Thyroid gland (tissue), 4 donors: Measurements from ENCODE around the gene RAB6B. TPM values are rescaled to one million over a fixed set of nuclear protein-coding genes. Genes with fewer than 3 reads are reported as not detected.

Source experiments
- DNase-seq, 2 donors: peaks; one replicate each; pipeline ENCODE4 v3.0.0-alpha.2; 2019
- H3K27ac ChIP-seq, 3 donors: fragments of 200-600 bp; sonication (generic); 1 replicate in 2 of 3; 2 replicates in 1 of 3; pipeline ENCODE4 v1.5.1; 2016 to 2019; ENCODE audit warnings: mild to moderate bottlenecking in 1 of 3, moderate library complexity in 1 of 3
- H3K27me3 ChIP-seq: fragments of 200-600 bp; sonication (generic); one replicate; pipeline ENCODE4 v1.5.1; 2019
- H3K36me3 ChIP-seq, 2 donors: fragments of 200-600 bp; sonication (generic); one replicate each; pipeline ENCODE4 v1.5.1; 2016 to 2019
- H3K4me1 ChIP-seq, 2 donors: fragments of 200-600 bp; sonication (generic); one replicate each; pipeline ENCODE4 v1.5.1; 2017 to 2019
- H3K4me3 ChIP-seq, 3 donors: fragments of 200-600 bp; sonication (generic); replicated peaks in 1 of 3; 1 replicate in 2 of 3; 2 replicates in 1 of 3; pipeline ENCODE4 v1.5.1; 2016; ENCODE audit warnings: mild to moderate bottlenecking in 1 of 3
- H3K9me3 ChIP-seq: fragments of 200-600 bp; sonication (generic); one replicate; pipeline ENCODE4 v1.5.1; 2017
- POLR2A ChIP-seq, 2 donors: fragments of 450-650 bp; IDR thresholded peaks; one replicate each; pipeline ENCODE4 v1.6.1; 2017; ENCODE audit warnings: antibody characterized with exemption in 2 of 2, mild to moderate bottlenecking in 2 of 2, moderate library complexity in 1 of 2
- WGBS, 2 donors: methylation state at CpG; one replicate each; pipeline ENCODE4 v1.1.5; 2017; 5-methylcytosine and 5-hydroxymethylcytosine counted together
- intact Hi-C: fragments of 100-400 bp; cut with DNase I; formaldehyde crosslinking; loops from one replicate; pipeline ENCODE4 v1.15.1; 2023
- total RNA-seq, 4 donors: library from RNA; depleted of rRNA; stranded (reverse); fragments of >200 nt; gene quantifications; one replicate each; pipeline ENCODE4 v1.2.3, GENCODE V29; 2016
- TF ChIP-seq, protein P1 (sequence below), 6 experiments: fragments of 200-600 bp in 3 of 6; fragments of 450-650 bp in 3 of 6; sonication (generic) in 3 of 6; IDR thresholded peaks; one replicate each; pipeline ENCODE4 v1.5.1; 2016 to 2019; ENCODE audit warnings: antibody characterized with exemption in 6 of 6, mild to moderate bottlenecking in 2 of 6, inconsistent platforms in 1 of 6, moderate library complexity in 1 of 6

The RAB6B gene
- total RNA-seq, 4 donors from 2014 or later = 4.4 to 6.2 (median 5.6) TPM

DNA sequence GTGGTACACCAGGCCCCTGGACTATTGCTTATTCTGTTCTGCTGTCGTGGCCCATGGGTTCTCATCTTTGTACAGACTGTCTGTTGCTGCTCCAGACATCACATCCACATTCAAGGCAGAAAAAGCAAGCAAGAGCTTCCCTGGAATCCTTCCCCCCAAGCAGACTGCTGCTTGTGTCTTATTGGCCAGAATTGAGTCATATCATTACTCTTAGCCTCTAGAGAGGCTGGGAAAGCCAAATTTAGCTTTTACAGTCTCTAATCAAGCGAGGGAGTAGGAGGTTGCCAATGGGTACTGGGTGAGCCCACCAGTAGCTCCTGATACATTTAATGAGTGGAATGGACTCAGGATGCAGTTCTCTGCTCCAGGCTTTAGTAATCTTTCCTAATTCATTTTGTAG, 39.4 kb downstream of the RAB6B start:
- no peak for TF ChIP-seq POLR2A (IDR thresholded peaks at IDR 0.05)
- TF ChIP-seq, protein P1, sequence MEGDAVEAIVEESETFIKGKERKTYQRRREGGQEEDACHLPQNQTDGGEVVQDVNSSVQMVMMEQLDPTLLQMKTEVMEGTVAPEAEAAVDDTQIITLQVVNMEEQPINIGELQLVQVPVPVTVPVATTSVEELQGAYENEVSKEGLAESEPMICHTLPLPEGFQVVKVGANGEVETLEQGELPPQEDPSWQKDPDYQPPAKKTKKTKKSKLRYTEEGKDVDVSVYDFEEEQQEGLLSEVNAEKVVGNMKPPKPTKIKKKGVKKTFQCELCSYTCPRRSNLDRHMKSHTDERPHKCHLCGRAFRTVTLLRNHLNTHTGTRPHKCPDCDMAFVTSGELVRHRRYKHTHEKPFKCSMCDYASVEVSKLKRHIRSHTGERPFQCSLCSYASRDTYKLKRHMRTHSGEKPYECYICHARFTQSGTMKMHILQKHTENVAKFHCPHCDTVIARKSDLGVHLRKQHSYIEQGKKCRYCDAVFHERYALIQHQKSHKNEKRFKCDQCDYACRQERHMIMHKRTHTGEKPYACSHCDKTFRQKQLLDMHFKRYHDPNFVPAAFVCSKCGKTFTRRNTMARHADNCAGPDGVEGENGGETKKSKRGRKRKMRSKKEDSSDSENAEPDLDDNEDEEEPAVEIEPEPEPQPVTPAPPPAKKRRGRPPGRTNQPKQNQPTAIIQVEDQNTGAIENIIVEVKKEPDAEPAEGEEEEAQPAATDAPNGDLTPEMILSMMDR (IDR thresholded peaks at IDR 0.05) = no peak
- 82 to 86% methylated on average over 2 of the region's 2 CpGs for WGBS, 2 donors
- H3K4me1 ChIP-seq = no peaks in the 10 kb centered on the region
- H3K27ac ChIP-seq = no peak overlapping the region
- no peak for DNase-seq
- intact Hi-C loops = no loop called here
- no peaks in the 10 kb centered on the region for H3K9me3 ChIP-seq
- H3K36me3 ChIP-seq = no peaks in the 10 kb centered on the region
- H3K27me3 ChIP-seq = no peaks in the 10 kb centered on the region
- no peak overlapping the region for H3K4me3 ChIP-seq

DNA sequence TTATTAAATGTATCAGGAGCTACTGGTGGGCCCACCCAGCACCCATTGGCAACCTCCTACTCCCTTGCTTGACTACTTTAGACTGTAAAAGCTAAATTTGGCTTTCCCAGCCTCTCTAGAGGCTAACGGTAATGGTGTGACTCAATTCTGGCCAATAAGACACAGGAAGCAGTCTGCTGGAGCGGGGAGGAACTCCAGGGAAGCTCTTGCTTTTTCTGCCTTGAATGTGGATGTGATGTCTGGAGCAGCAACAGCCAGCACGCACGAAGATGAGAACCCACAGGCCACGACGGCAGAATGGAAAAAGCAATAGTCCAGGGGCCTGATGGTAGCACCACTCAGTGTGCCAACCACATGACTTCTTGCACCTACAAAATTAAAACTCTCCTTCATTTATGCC, 39.9 kb downstream of the RAB6B start:
- DNase-seq = no peak
- Histone ChIP-seq H3K36me3 (no peaks in the 10 kb centered on the region), H3K4me3 (no peak overlapping the region), H3K27me3 (no peaks in the 10 kb centered on the region), H3K27ac (no peak overlapping the region), H3K9me3 (no peaks in the 10 kb centered on the region), H3K4me1 (no peaks in the 10 kb centered on the region)
- intact Hi-C loops = no loop called here
- WGBS, 2 donors = 78 to 94% methylated on average over 6 of the region's 6 CpGs
- TF ChIP-seq, protein P1 (IDR thresholded peaks at IDR 0.05) = no peak
- no peak for TF ChIP-seq POLR2A (IDR thresholded peaks at IDR 0.05)

DNA sequence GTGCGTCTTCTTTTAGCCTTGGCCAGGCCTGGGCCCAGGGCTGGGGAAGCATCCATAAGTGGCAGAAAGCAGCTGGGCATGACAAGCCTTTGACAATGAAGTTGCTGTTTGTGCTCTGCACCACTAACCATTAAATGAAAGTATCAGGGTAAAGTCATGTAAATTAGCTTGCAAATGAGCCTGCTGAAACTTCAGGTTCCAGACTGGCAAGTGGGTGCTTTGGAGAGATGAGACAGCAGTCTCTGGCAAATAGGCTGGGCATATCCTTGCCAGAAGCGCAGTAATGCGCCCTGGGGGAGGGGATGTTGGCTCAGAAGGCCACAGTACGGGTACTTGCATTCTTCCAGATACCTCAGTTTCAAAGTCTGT, 40.7 kb downstream of the RAB6B start:
- WGBS, 2 donors = 90 to 94% methylated on average over 4 of the region's 4 CpGs

DNA sequence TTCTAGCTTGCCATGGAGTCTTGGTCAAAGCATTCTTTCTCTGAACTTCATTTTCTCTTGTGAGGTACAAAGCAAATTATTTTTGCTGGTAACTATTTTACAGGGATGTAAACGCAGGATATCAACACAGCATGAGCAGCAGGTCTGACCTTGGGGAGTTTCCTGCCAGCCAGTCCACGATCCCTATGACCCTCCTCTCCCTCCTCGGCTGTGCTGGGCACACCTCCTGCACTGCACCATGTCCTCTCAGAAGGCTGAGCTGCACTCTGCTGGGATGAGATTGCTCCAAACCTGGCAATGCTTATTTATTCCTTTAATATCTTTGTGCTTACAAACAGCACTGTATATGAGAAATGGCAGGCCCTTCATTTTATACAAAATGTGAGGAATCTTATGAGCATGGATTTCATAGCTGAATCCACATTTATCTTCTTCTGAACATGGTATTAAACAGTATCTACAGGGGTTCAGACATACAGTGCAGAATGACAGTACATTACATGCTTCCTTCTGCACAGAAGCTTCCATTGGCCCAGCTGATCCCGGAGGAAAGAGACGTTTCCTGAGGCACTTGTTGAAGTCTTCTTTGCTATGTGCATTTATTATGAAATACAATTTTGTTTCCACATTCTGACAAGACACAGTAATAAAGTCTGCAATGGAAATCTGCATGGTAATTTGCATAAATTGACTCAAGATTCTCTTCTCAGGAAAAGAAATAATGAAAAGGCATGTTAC, 41.2 kb downstream of the RAB6B start:
- no peaks in the 10 kb centered on the region for H3K36me3 ChIP-seq
- intact Hi-C loops = no loop called here
- H3K4me1 ChIP-seq = no peaks in the 10 kb centered on the region
- H3K4me3 ChIP-seq = no peak overlapping the region
- no peaks in the 10 kb centered on the region for H3K27me3 ChIP-seq
- no peak overlapping the region for H3K27ac ChIP-seq
- TF ChIP-seq POLR2A (IDR thresholded peaks at IDR 0.05) = no peak
- TF ChIP-seq, protein P1 (IDR thresholded peaks at IDR 0.05) = no peak
- DNase-seq = no peak
- H3K9me3 ChIP-seq = no peaks in the 10 kb centered on the region
- WGBS, 2 donors = 75 to 79% methylated on average over 5 of the region's 5 CpGs

More for the DNA sequence above, 40.7 kb downstream of the RAB6B start:
- Histone ChIP-seq H3K27me3 (no peaks in the 10 kb centered on the region), H3K9me3 (no peaks in the 10 kb centered on the region), H3K4me3 (no peak overlapping the region), H3K36me3 (no peaks in the 10 kb centered on the region), H3K27ac (no peak overlapping the region), H3K4me1 (no peaks in the 10 kb centered on the region)
- intact Hi-C loops = no loop called here
- no peak for TF ChIP-seq POLR2A (IDR thresholded peaks at IDR 0.05)
- TF ChIP-seq, protein P1 (IDR thresholded peaks at IDR 0.05) = no peak
- no peak for DNase-seq

DNA sequence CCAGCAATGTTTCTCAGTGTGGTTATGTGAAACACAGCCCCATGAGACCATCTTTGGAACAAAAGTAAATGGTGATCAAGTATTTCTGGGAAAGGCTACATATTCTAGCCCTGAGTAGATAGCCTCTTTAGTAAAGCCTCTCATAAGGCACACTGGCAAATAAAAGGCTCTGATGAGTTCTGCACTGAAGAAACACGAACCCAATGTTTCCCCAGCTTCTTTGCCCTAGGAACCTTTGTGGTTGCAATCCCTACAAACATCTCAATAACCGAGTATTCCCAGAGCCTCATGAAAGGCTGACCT, 41.8 kb downstream of the RAB6B start:
- TF ChIP-seq POLR2A (IDR thresholded peaks at IDR 0.05) = no peak
- no peaks in the 10 kb centered on the region for H3K36me3 ChIP-seq
- no peaks in the 10 kb centered on the region for H3K4me1 ChIP-seq
- DNase-seq = no peak
- WGBS, 2 donors = 83 to 88% methylated on average over 2 of the region's 2 CpGs
- intact Hi-C loops = no loop called here
- no peaks in the 10 kb centered on the region for H3K9me3 ChIP-seq
- no peak overlapping the region for H3K27ac ChIP-seq
- H3K27me3 ChIP-seq = no peaks in the 10 kb centered on the region
- H3K4me3 ChIP-seq = no peak overlapping the region
